B cell (primary cell): ENCODE data around the gene ZNF598. TPM values are rescaled to one million over a fixed set of nuclear protein-coding genes. Genes with fewer than 3 reads are reported as not detected.

Source experiments
- ATAC-seq: fragments of 200-7000 bp; cut with Tn5 transposase; one replicate; pipeline ENCODE4 v1.10.0; 2021; ENCODE audit warnings: low read depth, mild to moderate bottlenecking, moderate number of reproducible peaks, moderate library complexity
- CTCF ChIA-PET: fragments of 350-600 bp; sonication (Branson Sonifier 250); formaldehyde crosslinking; loops from one replicate; lab custom pipeline; 2021; ENCODE audit warnings: antibody characterized with exemption, inconsistent platforms; lab: Charles Lee
- POLR2A ChIA-PET: fragments of 350-600 bp; sonication (Branson Sonifier 250); formaldehyde crosslinking; loops from one replicate; lab custom pipeline; 2021; ENCODE audit warnings: antibody characterized with exemption; lab: Charles Lee
- DNase-seq: peaks from one replicate; pipeline ENCODE4 v3.0.0; 2013
- H2AFZ ChIP-seq: 2 replicates; pipeline ENCODE4 v1.6.1; 2012; ENCODE audit warnings: mild to moderate bottlenecking, low read depth, low read length; ENCODE audit not compliant: insufficient read depth, poor library complexity, severe bottlenecking
- H3K27ac ChIP-seq, 2 donors: 1 replicate in 1 of 2; 2 replicates in 1 of 2; pipeline ENCODE4 v1.5.1; 2012 to 2013; ENCODE audit warnings: low read length in 2 of 2, mild to moderate bottlenecking in 2 of 2, moderate library complexity in 1 of 2
- H3K27me3 ChIP-seq, 4 experiments: fragments of 200-600 bp in 1 of 4; sonication (generic) in 1 of 4; replicated peaks in 1 of 4; 1 replicate in 2 of 4; 2 replicates in 2 of 4; pipeline versions ENCODE4 v1.6.1 to v1.7.0; 2013 to 2016; ENCODE audit warnings: low read length in 3 of 4, mild to moderate bottlenecking in 2 of 4, mixed read lengths in 1 of 4, moderate library complexity in 1 of 4; ENCODE audit not compliant: insufficient read depth in 4 of 4, control insufficient read depth in 3 of 4; ENCODE audit errors: control extremely low read depth in 1 of 4
- H3K36me3 ChIP-seq, 2 experiments: replicated peaks in 1 of 2; 1 replicate in 1 of 2; 2 replicates in 1 of 2; pipeline versions ENCODE4 v1.6.1 to v1.7.1; 2013; ENCODE audit warnings: low read length in 1 of 2; ENCODE audit not compliant: insufficient read depth in 2 of 2, control insufficient read depth in 1 of 2; ENCODE audit errors: control extremely low read depth in 1 of 2, extremely low read depth in 1 of 2
- H3K4me1 ChIP-seq, 2 donors: fragments of 200-600 bp in 1 of 2; sonication (generic) in 1 of 2; 1 replicate in 1 of 2; 2 replicates in 1 of 2; pipeline versions ENCODE4 v1.5.1 to v1.6.1; 2013 to 2017; ENCODE audit warnings: low read length in 2 of 2; ENCODE audit not compliant: control insufficient read depth in 2 of 2, insufficient read depth in 2 of 2
- H3K4me2 ChIP-seq: replicated peaks from 2 replicates; pipeline ENCODE3; 2012; ENCODE audit warnings: mild to moderate bottlenecking, low read depth, low read length; ENCODE audit not compliant: poor library complexity, severe bottlenecking
- H3K4me3 ChIP-seq, 5 experiments: fragments of 200-600 bp in 1 of 5; sonication (generic) in 1 of 5; 1 replicate in 3 of 5; 2 replicates in 2 of 5; pipeline versions ENCODE4 v1.5.1 to v1.7.0; 2011 to 2016; ENCODE audit warnings: low read length in 4 of 5, mild to moderate bottlenecking in 4 of 5, low read depth in 2 of 5, control low read depth in 1 of 5, moderate library complexity in 1 of 5; ENCODE audit not compliant: insufficient read depth in 1 of 5; ENCODE audit errors: control extremely low read depth in 1 of 5, extremely low read depth in 1 of 5
- H3K79me2 ChIP-seq: fragments of 200-600 bp; sonication (generic); one replicate; pipeline ENCODE4 v1.6.0; 2016; ENCODE audit warnings: low read length; ENCODE audit not compliant: control insufficient read depth, insufficient read depth
- H3K9ac ChIP-seq: fragments of 200-600 bp; sonication (generic); 2 replicates; pipeline ENCODE4 v1.6.1; 2017; ENCODE audit warnings: mild to moderate bottlenecking, low read length, moderate library complexity
- H3K9me3 ChIP-seq, 3 donors: one replicate each; pipeline versions ENCODE4 v1.6.1 to v1.7.1; 2013; ENCODE audit warnings: low read length in 2 of 3; ENCODE audit not compliant: control insufficient read depth in 2 of 3, insufficient read depth in 1 of 3; ENCODE audit errors: control extremely low read depth in 1 of 3
- H4K20me1 ChIP-seq: 2 replicates; pipeline ENCODE4 v1.6.0; 2012; ENCODE audit warnings: mild to moderate bottlenecking, low read length; ENCODE audit not compliant: insufficient read depth, control insufficient read depth, poor library complexity, severe bottlenecking
- H3K27ac Mint-ChIP-seq: one replicate; pipeline ENCODE4 v1.8.0; 2021; ENCODE audit warnings: mixed read lengths
- H3K27me3 Mint-ChIP-seq: one replicate; pipeline ENCODE4 v1.8.0; 2021; ENCODE audit warnings: mixed read lengths
- H3K4me1 Mint-ChIP-seq: one replicate; pipeline ENCODE4 v1.8.0; 2021; ENCODE audit warnings: mixed read lengths
- H3K4me3 Mint-ChIP-seq: one replicate; pipeline ENCODE4 v1.8.0; 2021; ENCODE audit warnings: mixed read lengths
- H3K9me3 Mint-ChIP-seq: one replicate; pipeline ENCODE4 v1.8.0; 2022; ENCODE audit warnings: mixed read lengths; ENCODE audit not compliant: insufficient read depth
- CTCF ChIP-seq: fragments of 200-600 bp; IDR thresholded peaks from one replicate; pipeline ENCODE4 v1.8.0; 2022; ENCODE audit warnings: antibody characterized with exemption, mild to moderate bottlenecking
- EZH2 ChIP-seq: IDR thresholded peaks from 2 replicates; pipeline ENCODE4 v1.6.1; 2012; ENCODE audit warnings: borderline replicate concordance, low read depth, mild to moderate bottlenecking, moderate library complexity, low read length; ENCODE audit not compliant: insufficient read depth, poor library complexity, severe bottlenecking
- WGBS: methylation state at CpG from one replicate; pipeline ENCODE4 v1.1.5; 2013; ENCODE audit warnings: missing lambda C conversion rate; ENCODE audit not compliant: insufficient coverage; 5-methylcytosine and 5-hydroxymethylcytosine counted together
- intact Hi-C: fragments of 100-400 bp; cut with micrococcal nuclease; formaldehyde crosslinking; loops from one replicate; pipeline ENCODE4 v1.10.0; 2022
- polyA plus RNA-seq: library from polyadenylated mRNA; depleted of rRNA; stranded (reverse); fragments of >200 nt; gene quantifications from 2 replicates; pipeline ENCODE4 v1.2.3, GENCODE V29; 2012
- total RNA-seq, 2 donors: library from RNA; stranded (reverse); fragments of 120-200 nt in 1 of 2; gene quantifications; 1 replicate in 1 of 2; 2 replicates in 1 of 2; pipeline versions ENCODE4 v1.2.3 to v1.2.4, GENCODE V29; 2013 to 2022

The ZNF598 gene
- total and polyA plus RNA-seq, 2 donors (not counting 1 experiment from before 2014, with no cell fraction given), result 49.5 to 61.5 TPM

GRCh38 chr16:2022723-2023091 lies 13.1 kb upstream of the ZNF598 start:
- Mint-ChIP-seq H3K9me3 (no peaks in the 10 kb centered on the region), H3K27me3 (peaks cover 28% of the 10 kb centered on the region), H3K27ac (peak overlapping the region; percentile 82), H3K4me1 (peaks cover 19% of the 10 kb centered on the region), H3K4me3 (peak overlapping the region; percentile 88)
- H3K4me1 ChIP-seq, result peaks cover 34 to 41% of the 10 kb centered on the region in 2 donors
- WGBS, result 9% methylated on average over 14 of the region's 14 CpGs
- H3K36me3 ChIP-seq, result no peaks in the 10 kb centered on the region
- DNase-seq, result no peak
- H3K4me3 ChIP-seq, result peak overlapping the region in 4 of 5 experiments; percentile 34 to 57 (median 40)
- peaks cover 0 to 62% (median 24%) of the 10 kb centered on the region in 4 experiments for H3K27me3 ChIP-seq
- ATAC-seq, result peak; percentile 11
- H3K79me2 ChIP-seq, result no peaks in the 10 kb centered on the region
- intact Hi-C loops, result loop anchor here (1.0 to 10.0 kb wide), 8 partner anchors 13 to 482 kb away; partner anchors contain the start of genes E4F1, ECI1, NTHL1 and RPS2
- ChIA-PET CTCF (interaction anchor here (0.6 to 4.7 kb wide), 19 partner anchors 9 to 479 kb away, joined by 3 to 35 read pairs (median 4); partner anchors contain the start of genes MSRB1, NTHL1, PKD1 and RAB26), POLR2A (interaction anchor here (0.6 to 1.5 kb wide), 5 partner anchors 9 to 859 kb away, joined by 3 to 9 read pairs (median 4); partner anchors contain the start of gene TRAF7)
- no peaks in the 10 kb centered on the region for H3K9me3 ChIP-seq
- H3K27ac ChIP-seq, result no peak overlapping the region
- H2AFZ ChIP-seq, result peak overlapping the region; percentile 93
- H4K20me1 ChIP-seq, result no peaks in the 10 kb centered on the region
- H3K9ac ChIP-seq, result peak overlapping the region; percentile 61
- peak overlapping the region; percentile 81 for H3K4me2 ChIP-seq
- no peak for TF ChIP-seq CTCF

GRCh38 chr16:2019921-2020831 lies 10.6 kb upstream of the ZNF598 start:
- peak; percentile 33 for DNase-seq
- intact Hi-C loops, result loop anchor here (10.0 kb wide), 2 partner anchors 235 to 485 kb away; partner anchors contain the start of gene ECI1
- Mint-ChIP-seq H3K27ac (no peak overlapping the region), H3K9me3 (no peaks in the 10 kb centered on the region), H3K27me3 (peaks cover 21% of the 10 kb centered on the region), H3K4me1 (peaks cover 15% of the 10 kb centered on the region), H3K4me3 (peak overlapping the region; percentile 37)
- no peaks in the 10 kb centered on the region for H4K20me1 ChIP-seq
- ATAC-seq, result no peak
- H3K4me1 ChIP-seq, result peaks cover 23 to 29% of the 10 kb centered on the region in 2 donors
- POLR2A ChIA-PET, result interaction anchor here (0.7 to 1.3 kb wide), 4 partner anchors 55 to 129 kb away, joined by 3 to 12 read pairs (median 7); no protein-coding TSS in a partner anchor
- 4% methylated on average over 96 of the region's 96 CpGs for WGBS
- no peak for TF ChIP-seq CTCF
- TF ChIP-seq EZH2, result no peak
- no peaks in the 10 kb centered on the region for H3K9me3 ChIP-seq
- no peak overlapping the region for H3K27ac ChIP-seq
- peaks cover 0 to 47% (median 16%) of the 10 kb centered on the region in 4 experiments for H3K27me3 ChIP-seq
- no peaks in the 10 kb centered on the region for H3K36me3 ChIP-seq
- H2AFZ ChIP-seq, result peak overlapping the region; percentile 42
- no peak overlapping the region for H3K9ac ChIP-seq
- peak overlapping the region; percentile 67 for H3K4me2 ChIP-seq
- CTCF ChIA-PET, result interaction anchor here (0.9 to 2.8 kb wide), 4 partner anchors 16 to 135 kb away, joined by 3 to 14 read pairs (median 7); partner anchors contain the start of genes PKD1 and TRAF7
- no peak overlapping the region for H3K4me3 ChIP-seq
- no peaks in the 10 kb centered on the region for H3K79me2 ChIP-seq
